Measurements from ENCODE around the gene ILF3.

The ILF3 gene

GRCh38 chr19:10727685-10728201 lies 73.6 kb downstream of the ILF3 start:
- DNase-seq (ENCODE audit: low read depth in 2 of 3, low spot score in 1 of 3): no peak

GRCh38 chr19:10729411-10729810 lies 75.3 kb downstream of the ILF3 start:
- no peak for DNase-seq (ENCODE audit: low read depth in 2 of 3, low spot score in 1 of 3)

- no peak for DNase-seq (ENCODE audit: low read depth in 2 of 3, low spot score in 1 of 3)
These were observed 76.8 kb downstream of the ILF3 start for GRCh38 chr19:10730932-10731331.

- DNase-seq (ENCODE audit: low read depth in 2 of 3, low spot score in 1 of 3): no peak
These were observed 81.6 kb downstream of the ILF3 start for GRCh38 chr19:10735741-10736140.

- DNase-seq (ENCODE audit: low read depth in 2 of 3, low spot score in 1 of 3): no peak
These were observed 82.0 kb downstream of the ILF3 start for GRCh38 chr19:10736189-10736588.

- no peak for DNase-seq (ENCODE audit: low read depth in 2 of 3, low spot score in 1 of 3)
These were observed 82.9 kb downstream of the ILF3 start for GRCh38 chr19:10736916-10737551.

- DNase-seq (ENCODE audit: low read depth in 2 of 3, low spot score in 1 of 3): no peak
These were observed 83.6 kb downstream of the ILF3 start for GRCh38 chr19:10737722-10738121.

- no peak for DNase-seq (ENCODE audit: low read depth in 2 of 3, low spot score in 1 of 3)
These were observed 86.7 kb downstream of the ILF3 start for GRCh38 chr19:10740798-10741197.
